Endodermal cell (in vitro differentiated cells): ENCODE data around the gene CCDC184. TPM values are rescaled to one million over a fixed set of nuclear protein-coding genes. Genes with fewer than 3 reads are reported as not detected.

Experiments
- DNase-seq: peaks from one replicate; pipeline ENCODE4 v3.0.0-alpha.2; 2017
- H3K27ac ChIP-seq: 2 replicates; pipeline ENCODE4 v1.5.1; 2013; ENCODE audit warnings: mild to moderate bottlenecking, low read depth, low read length, moderate library complexity
- H3K27me3 ChIP-seq: 2 replicates; pipeline ENCODE4 v1.6.1; 2013; ENCODE audit warnings: mild to moderate bottlenecking, low read length, moderate library complexity; ENCODE audit not compliant: insufficient read depth, control insufficient read depth, poor library complexity, severe bottlenecking
- H3K36me3 ChIP-seq: 2 replicates; pipeline ENCODE4 v1.7.0; 2013; ENCODE audit warnings: mild to moderate bottlenecking, low read length, moderate library complexity; ENCODE audit not compliant: control insufficient read depth, insufficient read depth
- H3K4me1 ChIP-seq: one replicate; pipeline ENCODE4 v1.7.0; 2013; ENCODE audit warnings: low read length; ENCODE audit not compliant: control insufficient read depth, insufficient read depth
- H3K4me3 ChIP-seq: 2 replicates; pipeline ENCODE4 v1.5.1; 2013; ENCODE audit warnings: mild to moderate bottlenecking, low read length, moderate library complexity
- H3K9ac ChIP-seq: 2 replicates; pipeline ENCODE4 v1.6.1; 2013; ENCODE audit warnings: mild to moderate bottlenecking, low read length, moderate library complexity; ENCODE audit not compliant: poor library complexity, severe bottlenecking; ENCODE audit errors: extremely low read depth
- H3K9me3 ChIP-seq: 2 replicates; pipeline ENCODE4 v1.6.1; 2013; ENCODE audit warnings: mild to moderate bottlenecking, low read length, moderate library complexity; ENCODE audit not compliant: control insufficient read depth
- H3K27ac Mint-ChIP-seq: 2 replicates; pipeline ENCODE4 v1.8.0; 2020; ENCODE audit warnings: mixed read lengths
- H3K27me3 Mint-ChIP-seq: 2 replicates; pipeline ENCODE4 v1.8.0; 2021; ENCODE audit warnings: mild to moderate bottlenecking, mixed read lengths; ENCODE audit not compliant: insufficient read depth
- H3K36me3 Mint-ChIP-seq: 2 replicates; pipeline ENCODE4 v1.8.0; 2020; ENCODE audit warnings: low read depth, mixed read lengths
- H3K4me1 Mint-ChIP-seq: 2 replicates; pipeline ENCODE4 v1.8.0; 2020; ENCODE audit warnings: mixed read lengths
- H3K4me3 Mint-ChIP-seq: 2 replicates; pipeline ENCODE4 v1.8.0; 2020; ENCODE audit warnings: mild to moderate bottlenecking, moderate library complexity, mixed read lengths
- H3K9me3 Mint-ChIP-seq: 2 replicates; pipeline ENCODE4 v1.8.0; 2020; ENCODE audit warnings: mild to moderate bottlenecking, mixed read lengths
- CTCF ChIP-seq: fragments of 200-600 bp; sonication (generic); conservative IDR thresholded peaks from 2 replicates; pipeline ENCODE4 v1.5.0; 2021; ENCODE audit warnings: antibody characterized with exemption, mild to moderate bottlenecking
- WGBS, 2 experiments: methylation state at CpG; one replicate each; pipeline versions ENCODE4 v1.1.5 to v1.1.7; 2013; ENCODE audit warnings: missing lambda C conversion rate in 2 of 2, mixed read lengths in 1 of 2; ENCODE audit not compliant: insufficient coverage in 1 of 2, insufficient read length in 1 of 2; 5-methylcytosine and 5-hydroxymethylcytosine counted together
- total RNA-seq, 2 donors: library from RNA; stranded (reverse); fragmentation: NEBNext Ultra II Directional in 1 of 2; extraction: Animal tissue kit (Norgen Biotek cat#: 25700) in 1 of 2; gene quantifications; 2 replicates in 1 of 2; 3 replicates in 1 of 2; pipeline ENCODE4 v1.2.1, GENCODE V29; 2021

The CCDC184 gene
- total RNA-seq, 2 donors from 2014 or later: not detected

GRCh38 chr12:48191096-48191495 lies 7.7 kb downstream of the CCDC184 start:
- H3K36me3 ChIP-seq: no peaks in the 10 kb centered on the region
- no peak overlapping the region for H3K4me3 ChIP-seq
- Mint-ChIP-seq H3K27ac (no peak overlapping the region), H3K9me3 (no peaks in the 10 kb centered on the region), H3K27me3 (peaks cover 98% of the 10 kb centered on the region), H3K4me3 (no peak overlapping the region), H3K4me1 (no peaks in the 10 kb centered on the region), H3K36me3 (no peaks in the 10 kb centered on the region)
- no peak overlapping the region for H3K27ac ChIP-seq
- no peak for DNase-seq
- no peaks in the 10 kb centered on the region for H3K9me3 ChIP-seq
- H3K9ac ChIP-seq: no peak overlapping the region
- H3K27me3 ChIP-seq: peaks cover 97% of the 10 kb centered on the region
- H3K4me1 ChIP-seq: no peaks in the 10 kb centered on the region
- TF ChIP-seq CTCF: no peak

- H3K4me1 Mint-ChIP-seq: peaks cover 4% of the 10 kb centered on the region
- H3K4me1 ChIP-seq: no peaks in the 10 kb centered on the region
- H3K4me3 ChIP-seq: no peak overlapping the region
- no peak for DNase-seq
- H3K27ac Mint-ChIP-seq: no peak overlapping the region
- H3K36me3 Mint-ChIP-seq: no peaks in the 10 kb centered on the region
- no peaks in the 10 kb centered on the region for H3K9me3 Mint-ChIP-seq
- H3K27me3 ChIP-seq: peaks cover 88% of the 10 kb centered on the region
- H3K27ac ChIP-seq: no peak overlapping the region
- no peaks in the 10 kb centered on the region for H3K9me3 ChIP-seq
- no peak overlapping the region for H3K9ac ChIP-seq
- 70% methylated on average over 1 of the region's 1 CpG; no CpG with 5 or more reads in 1 of the 2 experiments for WGBS, 2 experiments
- no peak for TF ChIP-seq CTCF
- H3K36me3 ChIP-seq: no peaks in the 10 kb centered on the region
- peaks cover 92% of the 10 kb centered on the region for H3K27me3 Mint-ChIP-seq
- no peak overlapping the region for H3K4me3 Mint-ChIP-seq
Observed at GRCh38 chr12:48192861-48193260, 9.4 kb downstream of the CCDC184 start.

- Histone ChIP-seq H3K36me3 (no peaks in the 10 kb centered on the region), H3K9ac (no peak overlapping the region), H3K9me3 (no peaks in the 10 kb centered on the region), H3K27ac (no peak overlapping the region), H3K4me3 (no peak overlapping the region), H3K4me1 (no peaks in the 10 kb centered on the region), H3K27me3 (peaks cover 81% of the 10 kb centered on the region)
- DNase-seq: no peak
- TF ChIP-seq CTCF: no peak
- Mint-ChIP-seq H3K9me3 (peaks cover under 1% of the 10 kb centered on the region), H3K36me3 (no peaks in the 10 kb centered on the region), H3K4me3 (no peak overlapping the region), H3K27ac (no peak overlapping the region), H3K27me3 (peaks cover 88% of the 10 kb centered on the region), H3K4me1 (peaks cover 4% of the 10 kb centered on the region)
- 80 to 86% methylated on average over 2 of the region's 2 CpGs for WGBS, 2 experiments
Observed at GRCh38 chr12:48193623-48194022, 10.2 kb downstream of the CCDC184 start.
